OCI-LY3 (cell line): ENCODE results near the gene NDUFB10.

Experiments used
- EZH2phosphoT487 ChIP-seq: fragments of 200-600 bp; shearing (Covaris generic); IDR thresholded peaks from 2 replicates; pipeline ENCODE4 v1.6.1; 2018; ENCODE audit warnings: antibody characterized with exemption, mixed run types, low read depth
- TF ChIP-seq, protein P1 (sequence below): fragments of 200-600, 300-600 bp; sonication (generic); IDR thresholded peaks from 2 replicates; pipeline ENCODE4 v1.5.1; 2014; ENCODE audit warnings: antibody characterized with exemption, low read length, low read depth

DNA sequence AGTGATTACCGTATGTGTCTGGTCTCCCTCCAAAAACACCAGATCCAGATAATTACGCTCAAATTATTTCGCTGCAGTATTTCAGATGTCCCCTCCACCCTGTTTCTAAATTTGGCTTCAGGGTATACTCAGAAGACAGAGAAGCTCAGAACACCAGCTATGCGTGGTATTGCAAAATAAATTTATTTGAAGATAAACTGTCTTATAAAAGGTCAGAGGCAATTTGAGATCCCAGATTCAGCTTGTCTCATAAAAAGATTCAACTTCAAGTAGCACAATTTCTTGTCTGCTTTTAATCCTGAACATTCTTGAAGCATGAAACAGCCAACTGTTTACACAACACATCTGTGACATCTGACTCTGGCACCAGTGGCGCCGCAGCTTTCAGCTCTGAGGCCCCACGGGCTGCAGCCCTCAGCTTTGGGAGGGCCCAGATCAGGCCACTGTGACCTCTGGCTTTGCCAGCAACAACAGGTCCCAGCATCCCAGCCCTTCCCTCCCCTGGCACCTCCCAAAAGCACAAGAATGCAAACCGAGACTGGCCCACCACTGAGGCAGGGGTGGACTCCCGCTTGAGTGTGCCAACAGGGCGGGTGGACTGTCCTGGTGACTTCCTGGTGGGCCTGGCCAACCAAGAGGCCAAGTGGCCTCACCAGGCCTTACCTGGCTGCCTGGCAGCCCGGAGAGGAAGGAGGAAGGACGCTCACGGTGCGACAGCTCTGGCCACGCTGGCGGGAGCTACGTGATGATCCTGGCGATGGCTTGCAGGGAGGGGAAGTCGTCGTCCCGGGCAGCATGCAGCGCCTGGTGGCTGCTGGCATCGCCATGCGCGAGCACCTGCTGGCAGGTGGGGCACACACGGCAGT lies 38.4 kb downstream of the NDUFB10 start:
- TF ChIP-seq, protein P1, sequence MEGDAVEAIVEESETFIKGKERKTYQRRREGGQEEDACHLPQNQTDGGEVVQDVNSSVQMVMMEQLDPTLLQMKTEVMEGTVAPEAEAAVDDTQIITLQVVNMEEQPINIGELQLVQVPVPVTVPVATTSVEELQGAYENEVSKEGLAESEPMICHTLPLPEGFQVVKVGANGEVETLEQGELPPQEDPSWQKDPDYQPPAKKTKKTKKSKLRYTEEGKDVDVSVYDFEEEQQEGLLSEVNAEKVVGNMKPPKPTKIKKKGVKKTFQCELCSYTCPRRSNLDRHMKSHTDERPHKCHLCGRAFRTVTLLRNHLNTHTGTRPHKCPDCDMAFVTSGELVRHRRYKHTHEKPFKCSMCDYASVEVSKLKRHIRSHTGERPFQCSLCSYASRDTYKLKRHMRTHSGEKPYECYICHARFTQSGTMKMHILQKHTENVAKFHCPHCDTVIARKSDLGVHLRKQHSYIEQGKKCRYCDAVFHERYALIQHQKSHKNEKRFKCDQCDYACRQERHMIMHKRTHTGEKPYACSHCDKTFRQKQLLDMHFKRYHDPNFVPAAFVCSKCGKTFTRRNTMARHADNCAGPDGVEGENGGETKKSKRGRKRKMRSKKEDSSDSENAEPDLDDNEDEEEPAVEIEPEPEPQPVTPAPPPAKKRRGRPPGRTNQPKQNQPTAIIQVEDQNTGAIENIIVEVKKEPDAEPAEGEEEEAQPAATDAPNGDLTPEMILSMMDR: no peak
- no peak for TF ChIP-seq EZH2phosphoT487
